ENCODE data around the gene ARIH2. TPM values are rescaled to one million over a fixed set of nuclear protein-coding genes. Genes with fewer than 3 reads are reported as not detected.

ARIH2 gene
- total and polyA plus RNA-seq, 2 of the 4 experiments (the other 2 are of a cell fraction) = 62.3 to 93.7 TPM

- Histone ChIP-seq H2AK9ac (replicated peaks; ENCODE audit: low read depth, low read length, poor library complexity) (peak within 1 kb of the TSS; percentile 96), H3K4ac (ENCODE audit: low read depth, low read length) (peak within 1 kb of the TSS; percentile 91), H4K91ac (ENCODE audit: insufficient read depth, low read depth, low read length) (peak within 1 kb of the TSS; percentile 80), H4K8ac (ENCODE audit: low read depth in 2 of 2, low read length in 2 of 2) (peak within 1 kb of the TSS; percentile 74 to 89), H3K9me3 (ENCODE audit: control insufficient read depth, insufficient read depth, low read length) (no peaks in the 10 kb centered on the region), H3K4me3 (ENCODE audit: insufficient read depth, low read depth, low read length) (peak within 1 kb of the TSS; percentile 72), H3K14ac (replicated peaks; ENCODE audit: low read depth, low read length) (peak within 1 kb of the TSS; percentile 85), H3K23ac (ENCODE audit: low read depth, low read length) (peak within 1 kb of the TSS; percentile 93), H2AK5ac (ENCODE audit: low read depth, low read length) (peak within 1 kb of the TSS; percentile 93), H3K9me1 (ENCODE audit: insufficient read depth, low read length) (peaks cover 7% of the 10 kb centered on the region), H2BK120ac (ENCODE audit: low read depth, low read length) (peak within 1 kb of the TSS; percentile 88), H3K18ac (ENCODE audit: low read depth, low read length) (peak within 1 kb of the TSS; percentile 82), H3K56ac (ENCODE audit: extremely low read depth, insufficient read depth, low read length) (peak within 1 kb of the TSS; percentile 85), H2BK15ac (ENCODE audit: low read depth, low read length) (peak within 1 kb of the TSS; percentile 47; the same call in 1 of the 3 replicates), H3K36me3 (ENCODE audit: control insufficient read depth, insufficient read depth, low read length) (peaks cover 5% of the 10 kb centered on the region; the same call in 1 of the 2 replicates), H3K4me1 (ENCODE audit: control insufficient read depth, insufficient read depth, low read length) (peaks cover 14% of the 10 kb centered on the region), H2AFZ (replicated peaks; ENCODE audit: low read length, poor library complexity) (peak within 1 kb of the TSS; percentile 96), H3K9ac (ENCODE audit: low read depth, low read length) (peak within 1 kb of the TSS; percentile 74), H4K20me1 (ENCODE audit: insufficient read depth, low read length) (no peaks in the 10 kb centered on the region; the same call in 1 of the 2 replicates), H3K4me2 (ENCODE audit: low read depth, low read length) (peak within 1 kb of the TSS; percentile 95), H3K27ac (ENCODE audit: insufficient read depth, low read length) (peak within 1 kb of the TSS; percentile 94), H2BK5ac (ENCODE audit: low read depth, low read length, poor library complexity, severe bottlenecking) (peak within 1 kb of the TSS; percentile 91), H2BK20ac (ENCODE audit: low read depth, low read length) (peak within 1 kb of the TSS; percentile 71), H4K5ac (ENCODE audit: low read depth, low read length) (peak within 1 kb of the TSS; percentile 76), H3K27me3 (ENCODE audit: control insufficient read depth, insufficient read depth, low read length) (no peaks in the 10 kb centered on the region), H3K79me1 (ENCODE audit: low read depth in 1 of 2, low read length in 2 of 2) (peaks cover 18 to 43% of the 10 kb centered on the region in 2 experiments)
- POLR2A ChIA-PET (ENCODE audit: unreplicated experiment) = interaction anchor here (1.3 kb wide), 1 partner anchor 17 kb away, joined by 9 read pairs; the partner anchor contains the start of gene WDR6
- in situ Hi-C loops (cut with MboI; ENCODE audit: low sequenced_read_pairs) (no loop called here), dilution Hi-C loops (cut with HindIII; ENCODE audit: low sequenced_read_pairs, unreplicated experiment) (no loop called here), intact Hi-C loops (cut with micrococcal nuclease) (loop anchor here (1.0 to 2.0 kb wide), 3 partner anchors 17 to 104 kb away; partner anchors contain the start of genes QRICH1 and WDR6)
- ATAC-seq (ENCODE audit: low read depth) (peak; percentile 89), DNase-seq (peak; percentile 93)
- WGBS, 2 experiments (ENCODE audit: extremely low coverage in 2 of 2, insufficient read length in 1 of 2) = 1% methylated on average over 44 of the region's 91 CpGs; no CpG with 5 or more reads in 1 of the 2 experiments
- BruUV-seq (replicated peaks) = TSS peak; percentile 46
- CTCF ChIA-PET = interaction anchor here (1.0 to 3.2 kb wide), 5 partner anchors 10 to 104 kb away, joined by 3 to 17 read pairs (median 3); partner anchors contain the start of genes NDUFAF3, QRICH1 and WDR6
- TF ChIP-seq FOS (IDR thresholded peaks at IDR 0.05; ENCODE audit: low read depth, low read length) (peak; percentile 85), RAD21 (IDR thresholded peaks at IDR 0.05; ENCODE audit: low read length) (peak; percentile 42), USF2 (IDR thresholded peaks at IDR 0.05; ENCODE audit: low read depth, low read length) (no peak), CTCF (conservative IDR thresholded peaks at IDR 0.05; ENCODE audit: low read depth, low read length) (peak; percentile 49), POLR2A (IDR thresholded peaks at IDR 0.05; ENCODE audit: low read depth, low read length) (peak; percentile 77), RFX5 (IDR thresholded peaks at IDR 0.05; ENCODE audit: low read depth, low read length) (no peak), MAZ (IDR thresholded peaks at IDR 0.05; ENCODE audit: borderline replicate concordance, low read depth, low read length) (peak; percentile 89), ELK1 (IDR thresholded peaks at IDR 0.05; ENCODE audit: borderline replicate concordance, low read depth, low read length) (no peak), BHLHE40 (IDR thresholded peaks at IDR 0.05; ENCODE audit: low read depth, low read length) (no peak), NFE2L2 (IDR thresholded peaks at IDR 0.05; ENCODE audit: low read depth, low read length) (no peak), CHD1 (IDR thresholded peaks at IDR 0.05; ENCODE audit: low read depth, low read length) (no peak), CEBPB (IDR thresholded peaks at IDR 0.05; ENCODE audit: low read depth, low read length) (peak; percentile 62; the same call in 1 of the 2 replicates), MAFK (IDR thresholded peaks at IDR 0.05; ENCODE audit: low read depth, low read length) (no peak)
These were observed 71.4 kb downstream of the ARIH2 start, which contains the start of gene P4HTM for GRCh38 chr3:48989796-48990635. Gene P4HTM (plus strand): TSS chr3:48990241. CDS start chr3:48990257, 16 bp downstream.

Data from IMR-90 (cell line).